Measurements from ENCODE around the gene CEBPE.

CEBPE gene

GRCh38 chr14:23142826-23143225 lies 23.8 kb upstream of the CEBPE start:
- no peak for DNase-seq

GRCh38 chr14:23141706-23142444 lies 22.8 kb upstream of the CEBPE start:
- DNase-seq = no peak

GRCh38 chr14:23140371-23140770 lies 21.3 kb upstream of the CEBPE start:
- no peak for DNase-seq

GRCh38 chr14:23139874-23140273 lies 20.8 kb upstream of the CEBPE start:
- DNase-seq = no peak

GRCh38 chr14:23137813-23138535 lies 18.9 kb upstream of the CEBPE start:
- DNase-seq = no peak

GRCh38 chr14:23137192-23137812 lies 18.2 kb upstream of the CEBPE start:
- DNase-seq = no peak

GRCh38 chr14:23136566-23137133 lies 17.6 kb upstream of the CEBPE start:
- DNase-seq = no peak

- DNase-seq = no peak
Observed at GRCh38 chr14:23132970-23133369, 13.9 kb upstream of the CEBPE start.

- no peak for DNase-seq
Observed at GRCh38 chr14:23131482-23131881, 12.4 kb upstream of the CEBPE start.

- no peak for DNase-seq
Observed at GRCh38 chr14:23130871-23131270, 11.8 kb upstream of the CEBPE start.

- DNase-seq = no peak
Observed at GRCh38 chr14:23129759-23130316, 10.8 kb upstream of the CEBPE start.

GRCh38 chr14:23128969-23129758 lies 10.1 kb upstream of the CEBPE start:
- no peak for DNase-seq

GRCh38 chr14:23127861-23128260 lies 8.8 kb upstream of the CEBPE start:
- DNase-seq = no peak

GRCh38 chr14:23126548-23127278 lies 7.7 kb upstream of the CEBPE start:
- no peak for DNase-seq

GRCh38 chr14:23125933-23126524 lies 7.0 kb upstream of the CEBPE start:
- no peak for DNase-seq

GRCh38 chr14:23125011-23125410 lies 6.0 kb upstream of the CEBPE start:
- no peak for DNase-seq

GRCh38 chr14:23124337-23124954 lies 5.4 kb upstream of the CEBPE start:
- no peak for DNase-seq

GRCh38 chr14:23123419-23123818 lies 4.4 kb upstream of the CEBPE start:
- no peak for DNase-seq

GRCh38 chr14:23122086-23122485 lies 3.0 kb upstream of the CEBPE start:
- no peak for DNase-seq

GRCh38 chr14:23121361-23121771 lies 2.3 kb upstream of the CEBPE start:
- DNase-seq = no peak
